HAP-1 (cell line): ENCODE results near the gene ZBTB20.

Experiments
- DNase-seq, 2 experiments: peaks; one replicate each; pipeline ENCODE4 v3.0.0-alpha.2; 2016 to 2020; ENCODE audit warnings: low spot score in 2 of 2
- H3K27me3 ChIP-seq: fragments of 250-450 bp; sonication (Bioruptor Pico); 2 replicates; pipeline ENCODE4 v1.5.1; 2020; ENCODE audit warnings: low read depth, mild to moderate bottlenecking, moderate library complexity
- H3K36me3 ChIP-seq: fragments of 250-450 bp; sonication (Bioruptor Pico); replicated peaks from 2 replicates; pipeline ENCODE4 v1.5.1; 2020; ENCODE audit warnings: mild to moderate bottlenecking
- H3K4me1 ChIP-seq: fragments of 250-450 bp; sonication (Bioruptor Pico); 2 replicates; pipeline ENCODE4 v1.5.1; 2020; ENCODE audit warnings: mild to moderate bottlenecking
- H3K4me3 ChIP-seq: fragments of 250-450 bp; sonication (Bioruptor Pico); 2 replicates; pipeline ENCODE4 v1.5.1; 2020; ENCODE audit warnings: mild to moderate bottlenecking, moderate library complexity
- H3K9me3 ChIP-seq: fragments of 250-450 bp; sonication (Bioruptor Pico); 2 replicates; pipeline ENCODE4 v1.5.1; 2020; ENCODE audit warnings: mild to moderate bottlenecking, moderate library complexity
- in situ Hi-C: fragments of 300-500 bp; cut with MboI; formaldehyde crosslinking; loops from 3 replicates; pipeline ENCODE4 v1.14.3; 2020; ENCODE audit warnings: low sequenced_read_pairs, inconsistent platforms, mixed read lengths

Gene ZBTB20

DNA sequence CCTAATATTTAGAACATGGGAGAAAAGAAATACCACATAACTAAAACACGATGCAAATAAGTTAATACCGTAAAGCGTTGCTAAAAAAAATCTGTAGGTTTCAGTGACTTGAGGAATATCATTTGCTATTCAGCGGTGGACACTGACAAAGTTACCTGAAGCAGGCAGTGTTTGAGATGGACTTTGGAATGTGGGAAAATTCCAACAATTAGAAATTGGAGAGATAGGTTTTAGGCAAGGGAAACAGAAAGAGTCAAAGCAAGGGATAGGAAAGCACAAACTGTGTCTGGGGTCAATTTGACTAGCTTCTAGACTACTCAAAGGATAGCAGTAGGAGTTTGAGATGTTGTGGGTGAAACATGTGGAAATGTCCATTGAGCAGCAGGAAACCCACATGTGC lies 680.3 kb downstream of the ZBTB20 start:
- Histone ChIP-seq H3K4me1 (peaks cover 10% of the 10 kb centered on the region), H3K4me3 (no peak overlapping the region), H3K9me3 (no peaks in the 10 kb centered on the region), H3K36me3 (no peaks in the 10 kb centered on the region), H3K27me3 (no peaks in the 10 kb centered on the region)
- in situ Hi-C loops, result no loop called here
- no peak for DNase-seq

- no peaks in the 10 kb centered on the region for H3K27me3 ChIP-seq
- H3K4me3 ChIP-seq, result no peak overlapping the region
- H3K36me3 ChIP-seq, result no peaks in the 10 kb centered on the region
- H3K9me3 ChIP-seq, result no peaks in the 10 kb centered on the region
- H3K4me1 ChIP-seq, result peaks cover 10% of the 10 kb centered on the region
- no peak for DNase-seq
- in situ Hi-C loops, result no loop called here
Observed at GRCh38 chr3:114466251-114466650, 680.8 kb downstream of the ZBTB20 start.

DNA sequence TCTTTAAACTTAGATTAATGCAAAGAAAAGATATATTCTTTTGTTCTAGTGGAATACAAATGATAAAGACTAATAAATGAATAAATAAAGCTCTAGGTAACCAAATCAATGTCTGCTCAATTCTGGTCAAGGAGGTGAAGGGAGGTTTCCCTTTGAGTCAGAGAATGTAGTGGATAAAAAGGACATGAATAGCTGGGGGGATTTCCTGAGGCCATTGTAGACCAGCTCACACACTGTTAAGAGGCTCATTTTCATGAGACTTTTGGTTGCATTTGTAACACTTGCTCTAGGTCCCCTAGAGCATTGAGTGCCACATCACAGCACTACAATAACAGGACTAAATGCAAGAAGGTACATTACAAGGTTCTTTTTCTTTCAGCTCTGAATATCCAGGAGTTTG lies 682.5 kb downstream of the ZBTB20 start:
- H3K4me1 ChIP-seq, result peaks cover 10% of the 10 kb centered on the region

GRCh38 chr3:114462750-114463149 lies 684.3 kb downstream of the ZBTB20 start:
- in situ Hi-C loops, result no loop called here
- Histone ChIP-seq H3K4me1 (peaks cover 10% of the 10 kb centered on the region), H3K9me3 (no peaks in the 10 kb centered on the region), H3K4me3 (no peak overlapping the region), H3K27me3 (no peaks in the 10 kb centered on the region), H3K36me3 (no peaks in the 10 kb centered on the region)
- DNase-seq, result no peak

More for the DNA sequence above, 682.5 kb downstream of the ZBTB20 start:
- no peak overlapping the region for H3K4me3 ChIP-seq
- in situ Hi-C loops, result no loop called here
- no peaks in the 10 kb centered on the region for H3K27me3 ChIP-seq
- peak; percentile 27 to 37 for DNase-seq
- H3K9me3 ChIP-seq, result no peaks in the 10 kb centered on the region
- H3K36me3 ChIP-seq, result no peaks in the 10 kb centered on the region

- H3K4me3 ChIP-seq, result no peak overlapping the region
- in situ Hi-C loops, result no loop called here
- peaks cover 10% of the 10 kb centered on the region for H3K4me1 ChIP-seq
- H3K27me3 ChIP-seq, result no peaks in the 10 kb centered on the region
- no peaks in the 10 kb centered on the region for H3K9me3 ChIP-seq
- H3K36me3 ChIP-seq, result no peaks in the 10 kb centered on the region
- DNase-seq, result no peak
Observed at GRCh38 chr3:114460459-114460858, 686.6 kb downstream of the ZBTB20 start.

DNA sequence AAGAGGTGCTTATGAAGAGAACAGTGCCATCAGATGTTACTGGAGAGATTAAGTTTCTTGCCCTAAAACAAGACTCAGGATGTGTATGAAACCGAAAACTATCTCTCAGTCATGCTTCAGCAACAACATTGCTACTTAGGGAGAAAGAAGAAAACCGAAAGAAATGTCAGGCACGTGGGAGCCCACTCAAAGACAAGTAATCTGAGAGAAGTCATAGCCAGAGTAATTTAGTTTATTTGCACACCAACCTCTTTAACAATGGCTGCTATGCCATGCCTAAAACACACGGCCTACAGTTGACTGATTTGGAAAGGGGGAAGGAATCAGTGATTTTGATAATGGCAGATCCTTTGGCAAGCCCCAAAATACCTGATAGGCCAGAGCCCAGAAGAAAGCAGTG lies 690.3 kb downstream of the ZBTB20 start:
- DNase-seq, result no peak
- H3K4me3 ChIP-seq, result no peak overlapping the region
- H3K36me3 ChIP-seq, result no peaks in the 10 kb centered on the region
- in situ Hi-C loops, result no loop called here
- no peaks in the 10 kb centered on the region for H3K9me3 ChIP-seq
- H3K4me1 ChIP-seq, result peaks cover 25% of the 10 kb centered on the region
- no peaks in the 10 kb centered on the region for H3K27me3 ChIP-seq

- Histone ChIP-seq H3K9me3 (no peaks in the 10 kb centered on the region), H3K36me3 (no peaks in the 10 kb centered on the region), H3K4me1 (peaks cover 36% of the 10 kb centered on the region), H3K4me3 (no peak overlapping the region), H3K27me3 (no peaks in the 10 kb centered on the region)
- in situ Hi-C loops, result no loop called here
- DNase-seq, result no peak
Observed at GRCh38 chr3:114455432-114455831, 691.7 kb downstream of the ZBTB20 start.

GRCh38 chr3:114454551-114455251 lies 692.4 kb downstream of the ZBTB20 start:
- in situ Hi-C loops, result no loop called here
- peak; percentile 78 to 86 for DNase-seq
- Histone ChIP-seq H3K27me3 (no peaks in the 10 kb centered on the region), H3K4me3 (peak overlapping the region; percentile 35), H3K4me1 (peaks cover 43% of the 10 kb centered on the region), H3K9me3 (no peaks in the 10 kb centered on the region), H3K36me3 (no peaks in the 10 kb centered on the region)

DNA sequence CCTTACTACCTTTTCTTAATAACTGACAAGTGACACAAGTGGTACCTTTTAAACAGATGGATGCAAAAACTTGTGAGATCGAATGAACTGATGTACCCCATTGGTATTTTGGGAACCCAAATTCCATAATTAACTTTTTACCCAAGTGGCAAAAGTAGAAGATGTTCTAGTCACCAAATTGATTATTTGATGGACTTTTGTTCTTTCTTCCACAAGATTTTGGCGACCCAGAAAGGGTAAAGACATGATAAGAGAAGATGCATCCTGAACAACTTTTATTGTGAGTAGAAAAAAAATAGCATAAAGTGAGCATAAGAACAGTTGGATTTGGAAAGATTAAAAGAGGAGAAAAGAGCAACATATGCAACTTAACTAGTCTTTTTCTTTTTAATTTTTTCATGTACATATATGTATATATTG lies 693.7 kb downstream of the ZBTB20 start:
- Histone ChIP-seq H3K36me3 (no peaks in the 10 kb centered on the region), H3K4me3 (peak overlapping the region; percentile 35), H3K9me3 (no peaks in the 10 kb centered on the region), H3K27me3 (no peaks in the 10 kb centered on the region), H3K4me1 (peaks cover 43% of the 10 kb centered on the region)
- no peak for DNase-seq
- in situ Hi-C loops, result no loop called here

DNA sequence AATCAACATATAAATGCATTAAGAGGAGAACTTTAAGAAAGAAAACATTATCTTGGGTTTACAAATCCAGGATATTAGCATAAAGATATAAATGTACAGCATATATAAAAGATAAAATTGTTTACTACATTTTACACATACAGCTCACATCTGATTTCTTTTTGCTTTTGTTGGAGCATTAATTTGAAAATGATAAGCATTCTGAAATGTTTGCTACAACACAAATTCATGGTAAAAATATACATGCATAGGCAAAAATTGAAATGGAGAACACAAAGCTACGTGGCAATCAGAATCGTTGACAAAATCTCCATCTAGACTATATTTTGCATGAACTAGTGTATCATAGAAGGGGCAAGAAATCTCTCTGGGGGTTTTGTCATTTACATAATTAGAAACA lies 694.2 kb downstream of the ZBTB20 start:
- peak overlapping the region; percentile 35 for H3K4me3 ChIP-seq
- in situ Hi-C loops, result no loop called here
- H3K9me3 ChIP-seq, result no peaks in the 10 kb centered on the region
- no peaks in the 10 kb centered on the region for H3K36me3 ChIP-seq
- no peaks in the 10 kb centered on the region for H3K27me3 ChIP-seq
- peaks cover 46% of the 10 kb centered on the region for H3K4me1 ChIP-seq
- no peak for DNase-seq

DNA sequence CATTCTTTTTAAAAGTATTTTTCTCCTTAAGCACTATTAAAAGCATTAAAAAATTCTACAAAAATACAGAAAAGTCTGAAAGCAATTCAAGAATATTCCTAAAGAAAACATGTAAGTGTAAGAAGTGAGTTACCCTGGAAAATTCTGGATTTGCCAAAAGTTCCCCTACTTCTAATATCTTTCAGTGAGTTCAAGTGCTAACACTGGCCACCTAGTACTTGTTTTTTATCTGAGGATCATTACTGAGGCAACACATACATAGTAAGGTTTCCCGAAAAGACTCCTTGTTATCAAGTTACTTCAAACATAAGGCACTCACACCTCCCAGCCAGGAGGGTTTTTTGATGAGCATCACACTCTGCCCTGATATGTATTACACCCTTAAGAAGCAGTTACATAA lies 694.8 kb downstream of the ZBTB20 start:
- Histone ChIP-seq H3K9me3 (no peaks in the 10 kb centered on the region), H3K36me3 (no peaks in the 10 kb centered on the region), H3K27me3 (no peaks in the 10 kb centered on the region), H3K4me1 (peaks cover 53% of the 10 kb centered on the region), H3K4me3 (no peak overlapping the region)
- peak; percentile 43 to 54 for DNase-seq
- in situ Hi-C loops, result no loop called here

DNA sequence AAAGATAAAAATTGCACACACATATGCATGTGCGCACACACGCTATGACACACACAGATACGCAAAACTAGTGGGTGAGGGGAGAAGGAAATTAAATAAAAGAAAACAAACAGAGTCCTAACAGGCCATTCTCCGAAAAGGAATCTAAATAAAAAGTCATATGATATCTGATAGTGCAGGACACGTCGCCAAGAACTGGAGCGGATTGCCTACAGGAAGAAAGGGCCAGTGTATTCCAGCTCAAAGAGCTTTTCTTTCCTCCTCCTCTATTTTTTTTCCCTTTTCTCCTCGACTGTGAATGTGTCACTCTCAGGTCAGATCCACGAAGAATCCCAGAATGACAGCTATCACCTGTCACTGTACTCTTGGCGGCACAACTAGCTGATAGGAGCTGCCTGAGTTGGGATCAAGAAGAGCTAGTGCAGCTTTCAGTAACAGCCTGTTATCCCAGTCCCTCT lies 695.5 kb downstream of the ZBTB20 start:
- H3K4me3 ChIP-seq, result peak overlapping the region; percentile 3; the same call in 1 of the 2 replicates
- H3K9me3 ChIP-seq, result no peaks in the 10 kb centered on the region
- in situ Hi-C loops, result no loop called here
- H3K27me3 ChIP-seq, result no peaks in the 10 kb centered on the region
- H3K4me1 ChIP-seq, result peaks cover 59% of the 10 kb centered on the region
- H3K36me3 ChIP-seq, result no peaks in the 10 kb centered on the region
- DNase-seq, result peak; percentile 28 to 37

- Histone ChIP-seq H3K4me1 (peaks cover 65% of the 10 kb centered on the region), H3K9me3 (no peaks in the 10 kb centered on the region), H3K36me3 (no peaks in the 10 kb centered on the region), H3K4me3 (peak overlapping the region; percentile 3; the same call in 1 of the 2 replicates), H3K27me3 (no peaks in the 10 kb centered on the region)
- DNase-seq, result peak in 1 of 2 experiments; percentile 32
- in situ Hi-C loops, result no loop called here
Observed at GRCh38 chr3:114451051-114451451, 696.0 kb downstream of the ZBTB20 start.

DNA sequence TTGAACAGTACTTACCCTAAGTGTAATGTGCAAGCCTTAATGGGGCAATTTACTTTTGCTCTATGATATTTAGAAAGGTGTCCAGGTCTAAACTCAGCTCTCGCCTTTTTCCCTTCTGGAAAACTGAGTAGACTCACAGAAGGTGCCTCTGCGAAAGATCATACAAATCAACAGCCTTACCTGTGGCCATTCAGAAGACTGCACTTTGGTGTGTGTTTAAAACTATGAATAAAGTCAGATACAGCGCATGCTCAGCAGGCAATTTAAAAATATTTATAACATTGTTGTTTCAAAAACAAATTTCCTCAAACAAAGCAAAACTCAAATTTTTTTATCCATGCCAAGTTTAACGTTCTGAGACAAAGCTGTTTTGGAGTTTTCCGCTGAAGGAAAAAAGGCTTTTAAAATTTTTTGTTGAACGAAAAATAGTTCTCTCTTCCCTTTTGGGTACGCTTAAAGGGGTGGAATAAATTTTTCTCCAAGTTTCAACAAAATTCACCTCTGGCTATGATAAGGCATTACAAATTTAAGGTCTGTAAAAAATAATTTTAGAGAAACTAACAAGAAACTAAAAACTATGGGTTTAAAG lies 697.0 kb downstream of the ZBTB20 start:
- Histone ChIP-seq H3K9me3 (no peaks in the 10 kb centered on the region), H3K27me3 (no peaks in the 10 kb centered on the region), H3K4me1 (peaks cover 65% of the 10 kb centered on the region), H3K4me3 (peak overlapping the region; percentile 21), H3K36me3 (no peaks in the 10 kb centered on the region)
- in situ Hi-C loops, result no loop called here
- DNase-seq, result peak; percentile 30 to 68
